ENCODE results near the gene ME1. TPM values are rescaled to one million over a fixed set of nuclear protein-coding genes. Genes with fewer than 3 reads are reported as not detected.
"Not testable (repeated sequence)": the region's sequence is repeated elsewhere in the genome, so short reads cannot be mapped to it uniquely, and the experiment has no call there.

The ME1 gene
- total RNA-seq, 4 donors from 2014 or later: 18.5 to 22.9 (median 19.8) TPM

- ATAC-seq (ENCODE audit: low FRiP score) (no peak), DNase-seq (ENCODE audit: low spot score) (no peak)
- no peak for TF ChIP-seq CTCF (IDR thresholded peaks at IDR 0.05)
Measured at GRCh38 chr6:83459663-83460062, 28.8 kb upstream of the ME1 start.

GRCh38 chr6:83450015-83450414 is 19.2 kb upstream of the ME1 start:
- DNase-seq (ENCODE audit: low spot score); ATAC-seq (ENCODE audit: low FRiP score): not testable (repeated sequence)

- not testable (repeated sequence) for ATAC-seq (ENCODE audit: low FRiP score)
Measured at GRCh38 chr6:83444086-83444699, 13.3 kb upstream of the ME1 start.

GRCh38 chr6:83443516-83443915 is 12.7 kb upstream of the ME1 start:
- DNase-seq (ENCODE audit: low spot score) (no peak), ATAC-seq (ENCODE audit: low FRiP score) (no peak)
- no peak for TF ChIP-seq CTCF (IDR thresholded peaks at IDR 0.05)

More at GRCh38 chr6:83444086-83444699, 13.3 kb upstream of the ME1 start:
- DNase-seq (ENCODE audit: low spot score): not testable (repeated sequence)

GRCh38 chr6:83442752-83443151 is 11.9 kb upstream of the ME1 start:
- no peak for DNase-seq (ENCODE audit: low spot score)
- no peak for ATAC-seq (ENCODE audit: low FRiP score)
- no peak for TF ChIP-seq CTCF (IDR thresholded peaks at IDR 0.05)

GRCh38 chr6:83439201-83439600 is 8.3 kb upstream of the ME1 start:
- ATAC-seq (ENCODE audit: low FRiP score) (no peak), DNase-seq (ENCODE audit: low spot score) (no peak)
- TF ChIP-seq CTCF (IDR thresholded peaks at IDR 0.05): no peak

GRCh38 chr6:83436674-83437073 is 5.8 kb upstream of the ME1 start:
- no peak for TF ChIP-seq CTCF (IDR thresholded peaks at IDR 0.05)
- ATAC-seq (ENCODE audit: low FRiP score) (no peak), DNase-seq (ENCODE audit: low spot score) (no peak)

GRCh38 chr6:83433177-83433576 is 2.3 kb upstream of the ME1 start:
- ATAC-seq (ENCODE audit: low FRiP score): no peak

More at GRCh38 chr6:83433177-83433576, 2.3 kb upstream of the ME1 start:
- no peak for DNase-seq (ENCODE audit: low spot score)
- TF ChIP-seq CTCF (IDR thresholded peaks at IDR 0.05): no peak

Data from omental fat pad (tissue), 4 donors.